Measurements from ENCODE around the gene ZFYVE9.

GRCh38 chr1:52210044-52210443, 68.2 kb downstream of the ZFYVE9 start:
- TF ChIP-seq CTCF (IDR thresholded peaks at IDR 0.05) (no peak), POLR2AphosphoS5 (IDR thresholded peaks at IDR 0.05; ENCODE audit: low read depth, low read length) (no peak), SIN3A (IDR thresholded peaks at IDR 0.05; ENCODE audit: borderline replicate concordance, insufficient read depth, low read depth, low read length) (no peak), REST (IDR thresholded peaks at IDR 0.05; ENCODE audit: insufficient read depth in 1 of 2, low read depth in 2 of 2, low read length in 1 of 2) (no peak)
